Measurements from ENCODE around the gene CLSTN2. TPM values are rescaled to one million over a fixed set of nuclear protein-coding genes. Genes with fewer than 3 reads are reported as not detected.

CLSTN2 gene
- total RNA-seq, 1 experiment from 2014 or later = not detected

- ATAC-seq (no peak), DNase-seq (no peak)
- H3K9me2 ChIP-seq (replicated peaks; ENCODE audit: low read length) = no peaks in the 10 kb centered on the region
- H3K4me2 ChIP-seq (ENCODE audit: low read length) = no peak overlapping the region
- intact Hi-C loops (cut with micrococcal nuclease) = no loop called here
- no peak overlapping the region for H2AFZ ChIP-seq (ENCODE audit: low read length)
- no TSS peak for BruUV-seq (replicated peaks)
- ChIA-PET CTCF (no interaction called here), POLR2A (ENCODE audit: unreplicated experiment) (no interaction called here)
- H3F3A ChIP-seq (ENCODE audit: low read length, unreplicated experiment) = no peaks in the 10 kb centered on the region
- H3K27ac ChIP-seq (ENCODE audit: low read length) = no peak overlapping the region
- H3K9ac ChIP-seq (ENCODE audit: low read length) = no peak overlapping the region
- H3K27me3 ChIP-seq (ENCODE audit: low read length) = no peaks in the 10 kb centered on the region
- no peaks in the 10 kb centered on the region for H3K36me3 ChIP-seq (ENCODE audit: low read depth, low read length)
- no peaks in the 10 kb centered on the region for H4K20me1 ChIP-seq (ENCODE audit: low read length)
- H3K79me2 ChIP-seq (ENCODE audit: low read length) = no peaks in the 10 kb centered on the region
- TF ChIP-seq EZH2 (IDR thresholded peaks at IDR 0.05; ENCODE audit: low read length, unreplicated experiment) (no peak), CTCF (conservative IDR thresholded peaks at IDR 0.05; ENCODE audit: low read depth, low read length) (no peak)
- no peaks in the 10 kb centered on the region for H3K9me3 ChIP-seq (ENCODE audit: low read length)
- no peaks in the 10 kb centered on the region for H3K4me1 ChIP-seq (ENCODE audit: insufficient read depth, low read length)
- H3K4me3 ChIP-seq (ENCODE audit: low read length) = no peak overlapping the region
These were observed 218.8 kb downstream of the CLSTN2 start for GRCh38 chr3:140153736-140154135.

- Histone ChIP-seq H3K9ac (ENCODE audit: low read length) (no peak overlapping the region), H3K4me3 (ENCODE audit: low read length) (no peak overlapping the region), H4K20me1 (ENCODE audit: low read length) (no peaks in the 10 kb centered on the region), H2AFZ (ENCODE audit: low read length) (no peak overlapping the region), H3K4me1 (ENCODE audit: insufficient read depth, low read length) (no peaks in the 10 kb centered on the region), H3K4me2 (ENCODE audit: low read length) (no peak overlapping the region), H3K9me2 (replicated peaks; ENCODE audit: low read length) (no peaks in the 10 kb centered on the region), H3K36me3 (ENCODE audit: low read depth, low read length) (no peaks in the 10 kb centered on the region), H3K9me3 (ENCODE audit: low read length) (no peaks in the 10 kb centered on the region), H3F3A (ENCODE audit: low read length, unreplicated experiment) (no peaks in the 10 kb centered on the region), H3K79me2 (ENCODE audit: low read length) (no peaks in the 10 kb centered on the region), H3K27ac (ENCODE audit: low read length) (no peak overlapping the region), H3K27me3 (ENCODE audit: low read length) (no peaks in the 10 kb centered on the region)
- ChIA-PET POLR2A (ENCODE audit: unreplicated experiment) (no interaction called here), CTCF (no interaction called here)
- DNase-seq = no peak
- TF ChIP-seq EZH2 (IDR thresholded peaks at IDR 0.05; ENCODE audit: low read length, unreplicated experiment) (no peak), EZH2phosphoT487 (IDR thresholded peaks at IDR 0.05; ENCODE audit: borderline replicate concordance, low read length) (no peak), CTCF (conservative IDR thresholded peaks at IDR 0.05; ENCODE audit: low read depth, low read length) (no peak)
- BruUV-seq (replicated peaks) = no TSS peak
- intact Hi-C loops (cut with micrococcal nuclease) = no loop called here
- ATAC-seq = no peak
These were observed 222.2 kb downstream of the CLSTN2 start for GRCh38 chr3:140157161-140157560.

- Histone ChIP-seq H3K4me1 (ENCODE audit: insufficient read depth, low read length) (no peaks in the 10 kb centered on the region), H3K27ac (ENCODE audit: low read length) (no peak overlapping the region), H3F3A (ENCODE audit: low read length, unreplicated experiment) (no peaks in the 10 kb centered on the region), H3K79me2 (ENCODE audit: low read length) (no peaks in the 10 kb centered on the region), H3K9me2 (replicated peaks; ENCODE audit: low read length) (no peaks in the 10 kb centered on the region), H3K4me3 (ENCODE audit: low read length) (no peak overlapping the region), H3K27me3 (ENCODE audit: low read length) (no peaks in the 10 kb centered on the region), H3K9ac (ENCODE audit: low read length) (no peak overlapping the region), H3K4me2 (ENCODE audit: low read length) (no peak overlapping the region), H3K9me3 (ENCODE audit: low read length) (no peaks in the 10 kb centered on the region), H2AFZ (ENCODE audit: low read length) (no peak overlapping the region), H3K36me3 (ENCODE audit: low read depth, low read length) (no peaks in the 10 kb centered on the region), H4K20me1 (ENCODE audit: low read length) (no peaks in the 10 kb centered on the region)
- DNase-seq (no peak), ATAC-seq (no peak)
- TF ChIP-seq CTCF (conservative IDR thresholded peaks at IDR 0.05; ENCODE audit: low read depth, low read length) = no peak
- ChIA-PET POLR2A (ENCODE audit: unreplicated experiment) (no interaction called here), CTCF (no interaction called here)
- intact Hi-C loops (cut with micrococcal nuclease) = no loop called here
- no TSS peak for BruUV-seq (replicated peaks)
These were observed 224.7 kb downstream of the CLSTN2 start for GRCh38 chr3:140159646-140160045.

All from PC-3 (cell line).